GM12878 (cell line): ENCODE data around the gene ATP6V1D. TPM values are rescaled to one million over a fixed set of nuclear protein-coding genes. Genes with fewer than 3 reads are reported as not detected.
A peak's percentile ranks its signal among the peaks of the same experiment; 100 is the strongest.

Source experiments
- BACH1 ChIP-seq: fragments of 450-650 bp; IDR thresholded peaks from 2 replicates; pipeline ENCODE4 v1.6.1; 2017; ENCODE audit warnings: mild to moderate bottlenecking, borderline replicate concordance
- BHLHE40 ChIP-seq, 2 experiments: fragments of 450-650 bp in 1 of 2; IDR thresholded peaks; 2 replicates each; pipeline ENCODE4 v1.6.1; 2011 to 2017; ENCODE audit warnings: low read depth in 2 of 2, borderline replicate concordance in 1 of 2, improper control_type of control experiment in 1 of 2, low read length in 1 of 2, mild to moderate bottlenecking in 1 of 2
- CEBPB ChIP-seq, 2 experiments: fragments of 150-350 bp in 1 of 2; IDR thresholded peaks; 2 replicates each; pipeline ENCODE4 v1.6.1; 2012 to 2014; ENCODE audit warnings: low read depth in 2 of 2, low read length in 2 of 2, borderline replicate concordance in 1 of 2, inconsistent platforms in 1 of 2
- LARP7 ChIP-seq: fragments of 450-650 bp; IDR thresholded peaks from 2 replicates; pipeline ENCODE4 v1.6.1; 2017; ENCODE audit warnings: mild to moderate bottlenecking
- MEF2B ChIP-seq: fragments of 450-650 bp; IDR thresholded peaks from 2 replicates; pipeline ENCODE4 v1.6.1; 2018; ENCODE audit warnings: mild to moderate bottlenecking, moderate library complexity; ENCODE audit not compliant: partially characterized antibody, poor library complexity, severe bottlenecking
- MTA3 ChIP-seq: IDR thresholded peaks from 2 replicates; pipeline ENCODE4 v1.6.1; 2012; ENCODE audit warnings: low read length, inconsistent platforms, borderline replicate concordance
- MYC ChIP-seq: IDR thresholded peaks from 2 replicates; pipeline ENCODE4 v1.6.1; 2011; ENCODE audit warnings: mild to moderate bottlenecking, low read length, moderate library complexity, inconsistent platforms; ENCODE audit not compliant: insufficient read depth, insufficient replicate concordance, insufficient read length, severe bottlenecking
- SMAD1 ChIP-seq: fragments of 450-650 bp; IDR thresholded peaks from 2 replicates; pipeline ENCODE4 v1.6.1; 2018; ENCODE audit warnings: mild to moderate bottlenecking, low read depth; ENCODE audit not compliant: partially characterized antibody
- SP1 ChIP-seq: IDR thresholded peaks from one replicate; pipeline ENCODE4 v1.6.1; 2011; ENCODE audit warnings: low read depth, low read length
- SPI1 ChIP-seq: IDR thresholded peaks from 2 replicates; pipeline ENCODE4 v1.6.1; 2011; ENCODE audit warnings: low read depth, mild to moderate bottlenecking, low read length, moderate library complexity, borderline replicate concordance; ENCODE audit not compliant: insufficient read depth
- SREBF1 ChIP-seq: IDR thresholded peaks from 2 replicates; pipeline ENCODE4 v1.6.1; 2012; ENCODE audit warnings: mild to moderate bottlenecking, low read length
- SREBF2 ChIP-seq: IDR thresholded peaks from 2 replicates; pipeline ENCODE4 v1.6.1; 2012; ENCODE audit warnings: mild to moderate bottlenecking, low read length
- SUPT20H ChIP-seq: IDR thresholded peaks from 2 replicates; pipeline ENCODE4 v1.6.1; 2011; ENCODE audit warnings: low read depth, mild to moderate bottlenecking, low read length, moderate library complexity, borderline replicate concordance; ENCODE audit not compliant: control insufficient read depth
- ZBTB4 ChIP-seq: fragments of 450-650 bp; formaldehyde crosslinking; IDR thresholded peaks from 2 replicates; pipeline ENCODE4 v1.4.0; 2022; ENCODE audit warnings: mild to moderate bottlenecking, moderate library complexity
- ZNF207 ChIP-seq: fragments of 450-650 bp; IDR thresholded peaks from 2 replicates; pipeline ENCODE4 v1.6.1; 2014; ENCODE audit warnings: antibody characterized with exemption, mild to moderate bottlenecking, borderline replicate concordance
- ZNF217 ChIP-seq: fragments of 450-650 bp; IDR thresholded peaks from 2 replicates; pipeline ENCODE4 v1.6.1; 2017; ENCODE audit warnings: antibody characterized with exemption, mild to moderate bottlenecking
- ZNF24 ChIP-seq: fragments of 450-650 bp; IDR thresholded peaks from 2 replicates; pipeline ENCODE4 v1.6.1; 2017; ENCODE audit warnings: antibody characterized with exemption, mild to moderate bottlenecking
- ZNF274 ChIP-seq: IDR thresholded peaks from one replicate; pipeline ENCODE4 v1.8.0; 2011; ENCODE audit not compliant: insufficient read length, insufficient read depth
- polyA plus RNA-seq, 11 experiments: library from polyadenylated mRNA; depleted of rRNA in 4 of 11; unstranded in 6 of 11; stranded (reverse) in 5 of 11; fragments of >200 nt; fragmentation: Nextera tagmentation in 4 of 11; fragmentation: Illumina TruSeq in 1 of 11; extraction: Ambion mirVana in 4 of 11; extraction: Trizol in 1 of 11; gene quantifications; 1 replicate in 1 of 11; 2 replicates in 10 of 11; pipeline versions ENCODE4 v1.2.1 to v1.2.3, GENCODE V29; 2011 to 2016; ENCODE audit warnings: inconsistent platforms in 2 of 11, missing spikeins in 2 of 11, low read depth in 1 of 11
- total RNA-seq, 4 experiments: library from RNA; depleted of rRNA in 3 of 4; stranded (reverse); fragments of >200 nt in 3 of 4; fragmentation: Illumina TruSeq in 1 of 4; extraction: Trizol in 1 of 4; gene quantifications; 2 replicates each; pipeline versions ENCODE4 v1.2.1 to v1.2.3, GENCODE V29; 2013 to 2021
- TF ChIP-seq, protein P1 (sequence below): fragments of 450-650 bp; IDR thresholded peaks from 2 replicates; pipeline ENCODE4 v1.6.1; 2016; ENCODE audit warnings: mild to moderate bottlenecking, moderate library complexity, borderline replicate concordance
- TF ChIP-seq, protein P2 (sequence below): IDR thresholded peaks from 2 replicates; pipeline ENCODE4 v1.6.1; 2011; ENCODE audit warnings: mild to moderate bottlenecking, low read depth, low read length, moderate library complexity; ENCODE audit not compliant: insufficient replicate concordance

Gene ATP6V1D
- total and polyA plus RNA-seq, 10 of the 15 experiments (the other 5 are each of a cell fraction or from before 2014, with no cell fraction given) = 24.0 to 71.6 (median 47.8) TPM

DNA sequence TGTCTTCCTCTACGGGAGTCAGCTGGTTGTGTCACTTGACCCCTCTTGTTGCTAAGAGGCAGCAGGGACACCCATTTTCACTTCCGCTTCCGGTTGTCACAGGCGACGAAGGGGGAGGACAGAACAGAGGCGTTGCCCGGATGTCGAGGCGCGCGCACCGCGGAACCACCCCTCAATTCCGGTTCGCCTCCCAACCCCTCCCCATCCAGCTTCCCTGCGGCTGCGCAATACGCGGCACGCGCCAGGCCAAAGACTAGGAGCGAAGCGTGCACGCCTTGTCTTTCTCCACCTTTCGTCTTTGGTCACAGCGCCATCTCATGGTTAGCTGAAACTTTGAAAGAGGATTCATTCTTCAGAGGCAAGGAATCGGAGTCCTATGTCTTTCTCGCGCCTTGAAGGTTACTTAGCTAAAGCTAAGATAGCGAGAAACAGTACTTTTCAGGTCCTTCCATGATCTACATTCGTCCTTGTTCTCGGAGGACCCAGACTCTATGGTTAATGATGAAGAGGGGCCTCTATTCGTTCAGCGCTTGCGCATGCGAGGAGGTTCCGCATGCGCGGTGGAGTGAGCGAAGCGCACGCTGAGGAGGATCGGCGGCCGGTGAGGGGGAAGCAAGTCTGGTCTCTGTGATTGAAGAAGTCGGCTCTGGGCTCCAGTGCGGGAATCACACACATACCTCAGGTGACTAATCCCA is at the start of gene ATP6V1D, which contains the start of gene EIF2S1 (continued):
- TF ChIP-seq CEBPB (IDR thresholded peaks at IDR 0.05; ENCODE audit: borderline replicate concordance in 1 of 2, low read depth in 2 of 2, low read length in 2 of 2) (no peak), SP1 (peak; percentile 31), ZNF274 (no peak), SREBF1 (0 out of 2 replicates have a peak, but pooled peaks have one; percentile 11), SMAD1 (no peak), MYC (no peak), MTA3 (no peak), SUPT20H (no peak), SPI1 (peak; percentile 87), LARP7 (no peak), ZBTB4 (CRISPR knock-in tag) (no peak), ZNF24 (no peak), MEF2B (peak; percentile 5), SREBF2 (0 out of 2 replicates have a peak, but pooled peaks have one; percentile 43), ZNF217 (no peak), BACH1 (no peak), ZNF207 (peak; percentile 86; the same call in 1 of the 2 replicates), BHLHE40 (IDR thresholded peaks at IDR 0.05; ENCODE audit: borderline replicate concordance in 1 of 2, low read depth in 2 of 2, low read length in 1 of 2) (peak; percentile 98 to 99)
- TF ChIP-seq, protein P1, sequence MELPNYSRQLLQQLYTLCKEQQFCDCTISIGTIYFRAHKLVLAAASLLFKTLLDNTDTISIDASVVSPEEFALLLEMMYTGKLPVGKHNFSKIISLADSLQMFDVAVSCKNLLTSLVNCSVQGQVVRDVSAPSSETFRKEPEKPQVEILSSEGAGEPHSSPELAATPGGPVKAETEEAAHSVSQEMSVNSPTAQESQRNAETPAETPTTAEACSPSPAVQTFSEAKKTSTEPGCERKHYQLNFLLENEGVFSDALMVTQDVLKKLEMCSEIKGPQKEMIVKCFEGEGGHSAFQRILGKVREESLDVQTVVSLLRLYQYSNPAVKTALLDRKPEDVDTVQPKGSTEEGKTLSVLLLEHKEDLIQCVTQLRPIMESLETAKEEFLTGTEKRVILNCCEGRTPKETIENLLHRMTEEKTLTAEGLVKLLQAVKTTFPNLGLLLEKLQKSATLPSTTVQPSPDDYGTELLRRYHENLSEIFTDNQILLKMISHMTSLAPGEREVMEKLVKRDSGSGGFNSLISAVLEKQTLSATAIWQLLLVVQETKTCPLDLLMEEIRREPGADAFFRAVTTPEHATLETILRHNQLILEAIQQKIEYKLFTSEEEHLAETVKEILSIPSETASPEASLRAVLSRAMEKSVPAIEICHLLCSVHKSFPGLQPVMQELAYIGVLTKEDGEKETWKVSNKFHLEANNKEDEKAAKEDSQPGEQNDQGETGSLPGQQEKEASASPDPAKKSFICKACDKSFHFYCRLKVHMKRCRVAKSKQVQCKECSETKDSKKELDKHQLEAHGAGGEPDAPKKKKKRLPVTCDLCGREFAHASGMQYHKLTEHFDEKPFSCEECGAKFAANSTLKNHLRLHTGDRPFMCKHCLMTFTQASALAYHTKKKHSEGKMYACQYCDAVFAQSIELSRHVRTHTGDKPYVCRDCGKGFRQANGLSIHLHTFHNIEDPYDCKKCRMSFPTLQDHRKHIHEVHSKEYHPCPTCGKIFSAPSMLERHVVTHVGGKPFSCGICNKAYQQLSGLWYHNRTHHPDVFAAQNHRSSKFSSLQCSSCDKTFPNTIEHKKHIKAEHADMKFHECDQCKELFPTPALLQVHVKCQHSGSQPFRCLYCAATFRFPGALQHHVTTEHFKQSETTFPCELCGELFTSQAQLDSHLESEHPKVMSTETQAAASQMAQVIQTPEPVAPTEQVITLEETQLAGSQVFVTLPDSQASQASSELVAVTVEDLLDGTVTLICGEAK = peak; percentile 95
- TF ChIP-seq, protein P2, sequence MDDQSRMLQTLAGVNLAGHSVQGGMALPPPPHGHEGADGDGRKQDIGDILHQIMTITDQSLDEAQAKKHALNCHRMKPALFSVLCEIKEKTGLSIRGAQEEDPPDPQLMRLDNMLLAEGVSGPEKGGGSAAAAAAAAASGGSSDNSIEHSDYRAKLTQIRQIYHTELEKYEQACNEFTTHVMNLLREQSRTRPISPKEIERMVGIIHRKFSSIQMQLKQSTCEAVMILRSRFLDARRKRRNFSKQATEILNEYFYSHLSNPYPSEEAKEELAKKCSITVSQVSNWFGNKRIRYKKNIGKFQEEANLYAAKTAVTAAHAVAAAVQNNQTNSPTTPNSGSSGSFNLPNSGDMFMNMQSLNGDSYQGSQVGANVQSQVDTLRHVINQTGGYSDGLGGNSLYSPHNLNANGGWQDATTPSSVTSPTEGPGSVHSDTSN = peak; percentile 65
